Kidney (tissue), 14 donors: ENCODE results near the gene AZGP1. TPM values are rescaled to one million over a fixed set of nuclear protein-coding genes. Genes with fewer than 3 reads are reported as not detected.
A peak's percentile ranks its signal among the peaks of the same experiment; 100 is the strongest.
"Not testable (repeated sequence)": the region's sequence is repeated elsewhere in the genome, so short reads cannot be mapped to it uniquely, and the experiment has no call there.

ENCODE experiments used
- DNase-seq, 5 donors: peaks; one replicate each; pipeline ENCODE4 v3.0.0-alpha.2; 2013 to 2020
- FAIRE-seq: peaks from 2 replicates; lab custom pipeline; 2012; peaks lifted over from hg19 to GRCh38; lab: Jason Lieb, UNC
- H3K27ac ChIP-seq, 2 donors: one replicate each; pipeline ENCODE4 v1.7.0; 2013; ENCODE audit warnings: low read depth in 2 of 2, low read length in 2 of 2, inconsistent platforms in 1 of 2
- H3K27me3 ChIP-seq: one replicate; pipeline ENCODE4 v1.7.1; 2013; ENCODE audit warnings: low read length, inconsistent platforms; ENCODE audit not compliant: control insufficient read depth, insufficient read depth
- H3K36me3 ChIP-seq, 3 donors: one replicate each; pipeline versions ENCODE4 v1.7.0 to v1.7.1; 2013; ENCODE audit warnings: low read length in 3 of 3, control low read depth in 1 of 3, inconsistent platforms in 1 of 3; ENCODE audit not compliant: insufficient read depth in 3 of 3, control insufficient read depth in 2 of 3
- H3K4me1 ChIP-seq, 3 donors: one replicate each; pipeline versions ENCODE4 v1.7.0 to v1.7.1; 2013; ENCODE audit warnings: low read length in 3 of 3, inconsistent platforms in 1 of 3, low read depth in 1 of 3; ENCODE audit not compliant: control insufficient read depth in 2 of 3, insufficient read depth in 2 of 3
- H3K4me3 ChIP-seq, 3 donors: one replicate each; pipeline versions ENCODE4 v1.7.0 to v1.8.1; 2013; ENCODE audit warnings: low read length in 3 of 3, control low read depth in 1 of 3, inconsistent platforms in 1 of 3
- H3K9ac ChIP-seq, 3 donors: one replicate each; pipeline versions ENCODE4 v1.7.0 to v1.7.1; 2013; ENCODE audit warnings: low read length in 3 of 3, control low read depth in 1 of 3, inconsistent platforms in 1 of 3
- H3K9me3 ChIP-seq, 3 donors: one replicate each; pipeline versions ENCODE4 v1.7.0 to v1.7.1; 2013; ENCODE audit warnings: low read length in 3 of 3, control low read depth in 1 of 3, inconsistent platforms in 1 of 3; ENCODE audit not compliant: control insufficient read depth in 2 of 3, insufficient read depth in 1 of 3
- intact Hi-C: fragments of 100-400 bp; cut with DNase I; formaldehyde crosslinking; loops from one replicate; pipeline ENCODE4 v1.11.1; 2022
- polyA plus RNA-seq: library from polyadenylated mRNA; stranded (reverse); fragments of 350-450 nt; fragmentation: Illumina TruSeq; extraction: RNeasy Lipid Tissue Mini Kit (QIAGEN cat#74804); gene quantifications from one replicate; pipeline ENCODE4 v1.2.3, GENCODE V29; 2014; ENCODE audit warnings: low read depth, low replicate concordance; ENCODE audit not compliant: insufficient read depth
- total RNA-seq: library from RNA; stranded (reverse); fragmentation: NEBNext Ultra II Directional; extraction: Animal tissue kit (Norgen Biotek cat#: 25700); gene quantifications from one replicate; pipeline ENCODE4 v1.2.1, GENCODE V29; 2021
- TF ChIP-seq, protein P1 (sequence below): IDR thresholded peaks from 3 replicates; pipeline ENCODE4 v1.5.1; 2012; ENCODE audit warnings: mild to moderate bottlenecking, moderate library complexity, borderline replicate concordance; ENCODE audit not compliant: insufficient read depth; ENCODE audit errors: extremely low read depth
- donor health status: control.
- donor health status: control.
- donor health status: control.
- donor health status: control.
- donor health status: control.
- donor health status: DM: yes; HTN: yes; CAD: no.
- donor health status: Normal renal cell carcinoma (clear cell type).

Gene AZGP1
- total and polyA plus RNA-seq, 2 donors from 2014 or later = 10.0 to 198 TPM

DNA sequence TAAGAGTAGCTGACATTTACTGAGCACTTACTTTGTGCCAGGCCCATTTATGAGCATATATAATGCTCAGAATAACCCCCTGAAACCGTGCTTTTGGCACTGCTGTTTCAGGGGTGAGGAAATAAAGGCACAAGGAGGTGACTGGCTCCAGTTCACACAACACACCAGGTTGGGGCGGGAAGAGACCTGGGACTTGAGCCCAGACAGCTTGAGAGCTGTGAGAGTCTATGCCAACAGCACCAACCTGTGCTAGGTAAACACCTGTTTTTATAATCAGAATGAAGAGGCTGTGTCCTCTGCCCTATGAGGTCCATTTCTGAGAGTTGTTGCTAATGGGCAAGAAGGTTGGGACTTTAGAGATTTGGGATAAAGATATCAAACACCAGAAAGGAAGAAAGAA is 8.8 kb upstream of the AZGP1 start:
- TF ChIP-seq, protein P1, sequence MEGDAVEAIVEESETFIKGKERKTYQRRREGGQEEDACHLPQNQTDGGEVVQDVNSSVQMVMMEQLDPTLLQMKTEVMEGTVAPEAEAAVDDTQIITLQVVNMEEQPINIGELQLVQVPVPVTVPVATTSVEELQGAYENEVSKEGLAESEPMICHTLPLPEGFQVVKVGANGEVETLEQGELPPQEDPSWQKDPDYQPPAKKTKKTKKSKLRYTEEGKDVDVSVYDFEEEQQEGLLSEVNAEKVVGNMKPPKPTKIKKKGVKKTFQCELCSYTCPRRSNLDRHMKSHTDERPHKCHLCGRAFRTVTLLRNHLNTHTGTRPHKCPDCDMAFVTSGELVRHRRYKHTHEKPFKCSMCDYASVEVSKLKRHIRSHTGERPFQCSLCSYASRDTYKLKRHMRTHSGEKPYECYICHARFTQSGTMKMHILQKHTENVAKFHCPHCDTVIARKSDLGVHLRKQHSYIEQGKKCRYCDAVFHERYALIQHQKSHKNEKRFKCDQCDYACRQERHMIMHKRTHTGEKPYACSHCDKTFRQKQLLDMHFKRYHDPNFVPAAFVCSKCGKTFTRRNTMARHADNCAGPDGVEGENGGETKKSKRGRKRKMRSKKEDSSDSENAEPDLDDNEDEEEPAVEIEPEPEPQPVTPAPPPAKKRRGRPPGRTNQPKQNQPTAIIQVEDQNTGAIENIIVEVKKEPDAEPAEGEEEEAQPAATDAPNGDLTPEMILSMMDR = no peak
- Histone ChIP-seq H3K9me3 (no peaks in the 10 kb centered on the region), H3K4me1 (peaks cover 0 to 2% (median 0%) of the 10 kb centered on the region in 3 donors), H3K9ac (no peak overlapping the region), H3K27me3 (no peaks in the 10 kb centered on the region), H3K27ac (no peak overlapping the region), H3K36me3 (peaks cover 0 to 3% (median 0%) of the 10 kb centered on the region in 3 donors), H3K4me3 (no peak overlapping the region)
- FAIRE-seq (no peak), DNase-seq (no peak)
- intact Hi-C loops = no loop called here

DNA sequence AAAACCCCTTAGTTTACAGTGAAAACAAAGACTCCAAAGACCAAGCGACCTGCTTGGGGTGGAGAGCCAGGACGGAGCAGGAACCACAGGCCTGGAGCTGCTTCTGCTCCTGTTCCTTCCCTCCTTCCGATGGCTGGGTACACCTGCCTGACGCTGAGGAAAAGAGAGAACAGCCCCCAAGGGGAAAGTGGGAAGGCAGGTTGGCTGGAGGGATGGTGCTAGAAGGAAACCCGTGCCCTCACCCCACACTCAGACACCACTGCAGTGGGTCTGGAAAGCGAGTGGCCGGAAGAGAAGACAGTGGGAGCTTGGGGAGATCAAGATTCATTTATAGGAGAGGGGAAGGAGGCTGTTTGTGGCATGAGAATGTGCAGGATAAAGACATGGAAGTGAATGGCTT is 5.2 kb upstream of the AZGP1 start:
- Histone ChIP-seq H3K4me3 (peak overlapping the region in 2 of 3 donors; percentile 43 to 67), H3K27ac (peak overlapping the region in 1 of 2 donors; percentile 51)
- intact Hi-C loops, H3K36me3 ChIP-seq, H3K4me1 ChIP-seq, FAIRE-seq, H3K9me3 ChIP-seq, H3K9ac ChIP-seq, H3K27me3 ChIP-seq, DNase-seq: not testable (repeated sequence)

DNA sequence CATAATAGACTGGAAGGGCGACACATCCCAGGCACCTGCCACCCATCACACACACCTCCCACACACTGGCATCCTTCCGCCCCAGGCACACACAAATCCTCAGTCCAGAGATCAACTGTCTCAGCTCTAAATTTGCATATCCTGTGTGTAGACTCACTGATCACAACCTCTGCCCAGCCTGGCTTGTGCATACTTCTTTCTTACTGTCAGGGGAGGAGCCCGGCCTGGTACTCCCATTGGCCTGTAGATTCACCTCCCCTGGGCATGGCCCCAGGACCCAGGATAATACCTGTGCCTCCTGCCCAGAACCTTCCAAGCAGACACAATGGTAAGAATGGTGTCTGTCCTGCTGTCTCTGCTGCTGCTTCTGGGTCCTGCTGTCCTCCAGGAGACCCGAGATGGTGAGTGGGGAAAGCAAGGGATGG is 4.6 kb upstream of the AZGP1 start:
- H3K36me3 ChIP-seq, H3K9me3 ChIP-seq, H3K4me1 ChIP-seq, intact Hi-C loops, FAIRE-seq, H3K9ac ChIP-seq, H3K27me3 ChIP-seq, DNase-seq: not testable (repeated sequence)
- H3K4me3 ChIP-seq = peak overlapping the region in 2 of 3 donors; percentile 43 to 67
- H3K27ac ChIP-seq = peak overlapping the region in 1 of 2 donors; percentile 51

DNA sequence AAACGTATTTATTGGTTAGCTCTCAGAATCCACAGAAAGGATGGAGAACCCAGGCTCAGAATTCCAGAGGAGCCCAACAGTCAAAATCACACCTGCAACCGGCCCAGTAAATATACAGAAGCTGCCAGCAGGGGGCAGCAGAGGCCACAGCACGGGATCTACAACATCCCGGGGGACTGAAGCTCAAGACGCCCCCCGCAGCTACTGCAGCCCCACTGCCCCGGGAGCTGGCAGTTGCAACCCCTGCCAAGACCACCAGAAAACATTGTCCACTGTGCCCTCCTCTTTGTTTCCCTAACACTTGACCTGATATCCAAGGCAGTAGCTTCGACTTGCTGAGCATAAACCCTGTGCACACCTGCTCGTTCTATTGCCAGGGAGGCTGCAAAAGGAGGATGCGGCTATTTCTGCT is 4.0 kb upstream of the AZGP1 start:
- H3K36me3 ChIP-seq, H3K4me1 ChIP-seq, H3K27me3 ChIP-seq, H3K4me3 ChIP-seq, intact Hi-C loops, H3K9ac ChIP-seq, FAIRE-seq, H3K27ac ChIP-seq, H3K9me3 ChIP-seq: not testable (repeated sequence)
- TF ChIP-seq, protein P1 = peak; percentile 58
- DNase-seq = peak in 2 of 5 donors; percentile 23 to 27
